ENCODE results near the gene RNF5.

RNF5 gene

GRCh38 chr6:32151863-32152768, 26.1 kb upstream of the RNF5 start, which contains the start of gene PRRT1:
TSS of gene PRRT1 (minus strand) at chr6:32151939. CDS start at chr6:32151827, 112 bp downstream.
- no peak for DNase-seq (ENCODE audit: low read depth in 3 of 3, low spot score in 1 of 3)

GRCh38 chr6:32152769-32153563, 25.2 kb upstream of the RNF5 start:
- no peak for DNase-seq (ENCODE audit: low read depth in 3 of 3, low spot score in 1 of 3)

- peak; percentile 37 to 47 (median 42) for DNase-seq (ENCODE audit: low read depth in 3 of 3, low spot score in 1 of 3)
These were observed 24.4 kb upstream of the RNF5 start, which contains the start of gene PPT2 for GRCh38 chr6:32153564-32154513. TSS of gene PPT2 (plus strand) at chr6:32154141. CDS start at chr6:32154595, 454 bp downstream.

DNA sequence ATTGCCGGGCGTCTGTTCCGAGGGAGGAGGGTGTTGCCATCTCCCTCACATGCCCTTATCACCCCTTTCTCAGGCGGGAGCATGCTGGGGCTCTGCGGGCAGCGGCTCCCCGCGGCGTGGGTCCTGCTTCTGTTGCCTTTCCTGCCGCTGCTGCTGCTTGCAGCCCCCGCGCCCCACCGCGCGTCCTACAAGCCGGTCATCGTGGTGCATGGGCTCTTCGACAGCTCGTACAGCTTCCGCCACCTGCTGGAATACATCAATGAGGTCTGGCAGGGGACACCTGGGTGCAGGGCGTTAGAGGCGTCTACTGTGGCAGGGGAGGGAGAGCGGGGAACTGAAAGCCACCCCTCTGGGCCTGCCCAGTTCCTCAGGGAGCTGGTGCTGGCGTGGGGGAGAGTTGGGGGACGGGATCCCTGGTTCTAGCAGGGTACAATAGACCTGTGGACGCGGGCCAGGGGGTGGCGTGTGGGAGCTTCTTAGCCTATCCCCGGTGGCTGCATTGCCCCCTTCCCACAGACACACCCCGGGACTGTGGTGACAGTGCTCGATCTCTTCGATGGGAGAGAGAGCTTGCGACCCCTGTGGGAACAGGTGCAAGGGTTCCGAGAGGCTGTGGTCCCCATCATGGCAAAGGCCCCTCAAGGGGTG, 23.6 kb upstream of the RNF5 start:
- DNase-seq (ENCODE audit: low read depth in 3 of 3, low spot score in 1 of 3): peak in 2 of 3 donors; percentile 19 to 35

DNA sequence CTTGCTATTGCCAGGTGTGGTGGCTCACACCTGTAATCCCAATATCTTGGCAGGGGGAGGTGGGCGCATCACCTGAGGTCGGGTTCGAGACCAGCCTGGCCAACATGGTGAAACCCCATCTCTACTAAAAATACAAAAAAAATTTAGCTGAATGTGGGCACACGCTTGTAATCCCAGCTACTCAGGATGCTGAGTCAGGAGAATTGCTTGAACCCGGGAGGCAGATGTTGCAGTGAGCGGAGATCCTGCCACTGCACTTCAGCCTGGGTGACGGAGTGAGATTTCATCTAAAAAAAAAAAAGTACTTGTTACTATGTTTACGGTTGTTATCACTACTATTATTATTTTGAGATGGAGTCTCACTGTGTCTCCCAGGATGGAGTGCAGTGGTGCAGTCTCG, 21.3 kb upstream of the RNF5 start:
- no peak for DNase-seq (ENCODE audit: low read depth in 3 of 3, low spot score in 1 of 3)

DNA sequence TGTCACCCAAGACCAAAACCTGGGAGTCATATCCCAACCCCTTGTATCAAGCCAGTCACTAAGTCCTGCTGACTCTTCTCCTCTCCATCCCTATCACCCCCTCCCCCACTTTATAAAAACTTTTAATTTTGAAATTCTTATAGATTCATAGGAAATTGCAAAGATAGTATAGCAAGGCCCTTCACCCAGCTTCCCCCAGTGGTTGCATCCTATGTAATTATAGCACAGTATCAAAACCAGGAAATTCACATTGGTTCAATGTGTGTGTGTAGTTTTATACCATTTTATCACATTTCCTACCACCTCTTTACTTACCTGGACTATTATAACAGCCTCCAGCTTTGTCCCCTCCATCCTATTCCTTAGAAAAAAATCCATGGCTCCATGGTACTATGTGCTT, 20.2 kb upstream of the RNF5 start:
- DNase-seq (ENCODE audit: low read depth in 3 of 3, low spot score in 1 of 3): no peak

GRCh38 chr6:32163559-32164258, 14.5 kb upstream of the RNF5 start:
- no peak for DNase-seq (ENCODE audit: low read depth in 3 of 3, low spot score in 1 of 3)

DNA sequence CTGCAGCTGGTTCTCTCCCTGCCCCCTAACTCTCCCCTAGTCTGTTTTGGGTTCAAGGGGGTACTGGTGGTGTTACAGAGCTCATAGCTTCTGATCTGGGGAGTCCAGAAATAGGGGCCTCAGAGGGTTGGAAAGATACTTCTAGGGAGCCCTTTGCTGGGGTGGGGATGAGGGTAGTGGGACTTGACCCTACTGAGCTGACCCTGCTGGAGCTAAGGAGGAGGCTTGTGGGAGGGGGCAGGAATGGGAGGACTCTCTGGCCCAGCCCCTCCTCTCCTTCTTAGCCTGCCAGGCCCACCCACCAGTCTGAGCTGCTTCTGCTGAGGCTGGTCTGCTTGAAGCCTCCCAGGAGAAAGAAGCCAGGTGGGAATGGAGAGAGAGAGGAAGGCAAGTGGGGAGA, 13.9 kb upstream of the RNF5 start, which contains the start of gene EGFL8:
Gene EGFL8 (plus strand): TSS at position 301 of the 400 bp plus-strand sequence. CDS start 1,571 bp downstream, outside the sequence.
- no peak for DNase-seq (ENCODE audit: low read depth in 3 of 3, low spot score in 1 of 3)

- no peak for DNase-seq (ENCODE audit: low read depth in 3 of 3, low spot score in 1 of 3)
These were observed 11.7 kb upstream of the RNF5 start for GRCh38 chr6:32166411-32167061.

DNA sequence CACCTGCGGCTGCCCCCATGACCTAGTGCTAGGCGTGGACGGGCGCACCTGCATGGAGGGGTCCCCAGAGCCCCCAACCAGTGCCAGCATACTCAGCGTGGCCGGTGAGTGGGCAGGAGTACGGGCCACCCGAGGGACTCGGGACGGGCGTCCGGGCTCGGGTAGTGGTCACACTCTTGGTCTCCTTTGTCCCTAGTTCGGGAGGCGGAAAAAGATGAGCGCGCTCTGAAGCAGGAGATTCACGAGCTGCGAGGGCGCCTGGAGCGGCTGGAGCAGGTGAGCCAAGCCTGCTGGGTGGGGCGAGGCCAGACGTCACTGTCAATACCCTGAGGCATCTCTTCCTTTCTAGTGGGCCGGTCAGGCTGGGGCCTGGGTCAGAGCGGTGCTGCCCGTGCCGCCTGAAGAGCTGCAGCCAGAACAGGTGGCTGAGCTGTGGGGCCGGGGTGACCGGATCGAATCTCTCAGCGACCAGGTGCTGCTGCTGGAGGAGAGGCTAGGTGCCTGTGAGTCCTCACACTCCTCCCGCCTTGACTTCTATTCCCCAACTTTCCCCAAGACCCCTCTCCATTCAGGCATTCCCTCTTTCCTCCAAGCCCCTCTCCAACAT, 10.9 kb upstream of the RNF5 start:
- DNase-seq (ENCODE audit: low read depth in 3 of 3, low spot score in 1 of 3): no peak

GRCh38 chr6:32167761-32168262, 10.4 kb upstream of the RNF5 start:
- DNase-seq (ENCODE audit: low read depth in 3 of 3, low spot score in 1 of 3): no peak

DNA sequence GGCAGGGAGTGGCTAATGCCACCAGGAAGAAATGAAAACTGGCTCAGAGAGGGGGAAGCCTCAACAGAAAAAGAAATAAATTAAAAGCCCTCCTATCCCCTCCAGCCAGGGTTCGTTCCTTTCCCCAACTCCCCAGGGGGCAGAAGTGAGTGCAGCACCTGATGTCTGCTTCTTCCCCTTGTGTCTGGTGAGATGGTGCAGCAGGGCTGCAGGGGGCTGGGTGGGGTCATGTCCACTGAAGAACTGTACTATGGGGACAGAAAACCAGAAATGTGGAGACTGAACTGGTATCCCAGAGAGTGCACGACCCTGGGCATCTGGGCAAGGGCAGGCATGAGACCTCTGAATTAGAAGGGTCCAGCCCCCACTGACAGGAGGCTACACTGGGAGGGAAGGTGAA, 9.9 kb upstream of the RNF5 start:
- DNase-seq (ENCODE audit: low read depth in 3 of 3, low spot score in 1 of 3): no peak

GRCh38 chr6:32168807-32169591, 9.2 kb upstream of the RNF5 start:
- no peak for DNase-seq (ENCODE audit: low read depth in 3 of 3, low spot score in 1 of 3)

- no peak for DNase-seq (ENCODE audit: low read depth in 3 of 3, low spot score in 1 of 3)
These were observed 7.9 kb upstream of the RNF5 start for GRCh38 chr6:32170294-32170693.

DNA sequence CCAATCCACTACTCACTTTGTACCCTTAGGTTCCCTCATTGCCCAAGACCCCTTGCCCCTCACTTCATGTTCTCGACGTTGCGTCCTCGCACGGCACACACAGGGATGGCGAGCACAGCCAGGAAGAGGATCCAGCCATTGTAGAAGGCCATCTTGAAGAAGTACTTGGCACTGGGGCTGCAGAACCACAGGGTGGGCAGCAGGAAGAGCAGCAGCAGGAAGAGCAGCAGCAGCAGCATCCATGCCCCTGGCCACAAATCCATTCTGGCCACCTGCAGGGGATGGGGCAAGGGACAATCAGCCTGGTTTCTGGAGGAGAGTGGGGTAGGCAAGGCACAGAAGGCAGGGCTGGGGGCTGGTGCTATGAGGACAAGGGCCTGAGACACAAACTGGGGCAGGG, 7.0 kb upstream of the RNF5 start:
- DNase-seq (ENCODE audit: low read depth in 3 of 3, low spot score in 1 of 3): no peak

DNA sequence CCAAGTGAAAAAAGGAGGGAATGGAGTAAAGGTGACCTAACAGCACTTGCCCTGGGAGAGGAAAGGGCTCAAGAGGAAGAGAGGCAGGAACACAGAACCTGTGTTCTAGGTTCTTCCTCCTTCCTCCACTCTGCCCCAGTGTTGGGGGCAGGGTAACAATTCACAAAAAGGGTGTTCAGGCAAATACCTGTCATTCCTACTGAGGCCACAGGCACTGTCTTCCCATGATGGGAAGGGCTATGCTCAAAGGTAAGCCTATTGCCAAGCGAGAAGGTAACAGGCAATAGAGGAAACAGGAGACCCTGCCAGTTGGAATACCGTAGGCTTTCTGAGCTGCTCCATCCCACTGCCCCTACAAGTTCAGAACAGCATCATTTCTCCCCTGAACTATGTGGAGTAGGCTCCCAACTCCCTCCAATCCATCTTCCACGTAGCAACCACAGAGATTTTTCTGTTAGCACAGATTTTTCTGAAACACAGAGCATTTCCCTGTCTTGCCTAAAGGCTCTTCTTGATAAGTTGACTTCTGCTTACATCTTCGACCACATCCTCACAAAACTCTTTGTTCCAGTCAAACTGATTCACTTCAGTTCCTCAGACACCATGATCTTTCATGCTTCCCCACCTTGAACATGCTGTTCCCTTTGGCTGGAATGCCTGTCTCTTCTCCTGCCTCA, 5.0 kb upstream of the RNF5 start:
- no peak for DNase-seq (ENCODE audit: low read depth in 3 of 3, low spot score in 1 of 3)

DNA sequence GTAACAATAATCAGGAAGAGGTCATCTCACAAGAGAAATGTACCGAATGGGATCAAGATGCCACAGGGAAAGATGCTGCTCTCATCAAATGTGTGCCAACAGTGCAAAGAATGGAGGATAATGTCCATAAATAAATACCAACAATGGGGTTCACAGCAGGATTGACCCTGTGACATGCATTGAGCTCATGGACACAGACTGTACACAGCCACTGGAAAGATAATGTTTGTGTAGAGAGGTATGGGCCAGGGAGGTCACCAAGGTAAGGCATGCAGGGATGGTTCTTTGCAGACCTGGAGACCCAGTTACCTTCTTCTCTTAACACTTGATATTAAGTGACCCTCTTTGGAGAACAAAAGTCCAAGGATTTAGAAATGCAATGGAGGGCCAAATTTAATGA, 3.8 kb upstream of the RNF5 start:
- no peak for DNase-seq (ENCODE audit: low read depth in 3 of 3, low spot score in 1 of 3)
